Left colon (tissue), 2 donors: ENCODE data around the gene BTBD7. TPM values are rescaled to one million over a fixed set of nuclear protein-coding genes. Genes with fewer than 3 reads are reported as not detected.

Experiments
- ATAC-seq: fragments of 200-7000 bp; cut with Tn5 transposase; one replicate; pipeline ENCODE4 v1.9.1; 2020; ENCODE audit warnings: mild to moderate bottlenecking, moderate library complexity
- DNase-seq, 2 donors: peaks; one replicate each; pipeline ENCODE4 v3.0.0-alpha.2; 2020
- intact Hi-C, 2 donors: fragments of 100-400 bp; cut with DNase I in 1 of 2; cut with micrococcal nuclease in 1 of 2; formaldehyde crosslinking; loops; one replicate each; pipeline versions ENCODE4 v1.11.2 to v1.14.0; 2022; cut with DNase I, micrococcal nuclease
- total RNA-seq, 2 donors: library from RNA; stranded (reverse); fragmentation: NEBNext Ultra II Directional; extraction: Animal tissue kit (Norgen Biotek cat#: 25700); gene quantifications; one replicate each; pipeline ENCODE4 v1.2.1, GENCODE V29; 2021
- donor health status: DM: no; HTN: no; CAD: no.
- donor health status: DM: yes; HTN: yes; CAD: no.

BTBD7 gene
- total RNA-seq, 2 donors from 2014 or later = 37.1 to 41.5 TPM

DNA sequence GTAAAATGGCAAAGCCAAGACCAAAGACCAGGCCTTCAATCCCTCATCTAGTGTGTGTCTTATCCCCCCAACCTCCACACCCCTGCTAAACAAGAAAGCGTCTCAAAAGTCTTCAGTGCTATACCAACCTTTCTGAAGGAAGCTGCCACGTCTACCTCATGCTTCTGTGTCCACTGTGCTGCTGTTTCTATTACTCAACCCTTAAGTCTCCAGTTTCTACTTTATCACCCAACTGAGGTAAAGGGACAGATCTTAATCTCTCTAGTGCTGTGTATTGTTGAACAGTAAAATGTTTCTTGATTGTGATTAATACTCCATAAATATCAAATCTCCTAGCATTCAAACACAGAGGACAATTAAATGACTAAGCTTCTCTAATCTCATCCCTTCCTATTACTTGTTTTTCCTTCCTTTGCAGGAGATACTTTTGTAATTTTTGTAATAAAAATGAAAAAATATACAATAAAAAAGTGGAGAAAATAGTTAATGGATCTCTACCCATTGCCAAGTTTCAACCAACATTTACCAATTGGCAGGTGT is 23.3 kb downstream of the BTBD7 start:
- intact Hi-C loops = no loop called here
- peak; percentile 43 for ATAC-seq
- DNase-seq = no peak

DNA sequence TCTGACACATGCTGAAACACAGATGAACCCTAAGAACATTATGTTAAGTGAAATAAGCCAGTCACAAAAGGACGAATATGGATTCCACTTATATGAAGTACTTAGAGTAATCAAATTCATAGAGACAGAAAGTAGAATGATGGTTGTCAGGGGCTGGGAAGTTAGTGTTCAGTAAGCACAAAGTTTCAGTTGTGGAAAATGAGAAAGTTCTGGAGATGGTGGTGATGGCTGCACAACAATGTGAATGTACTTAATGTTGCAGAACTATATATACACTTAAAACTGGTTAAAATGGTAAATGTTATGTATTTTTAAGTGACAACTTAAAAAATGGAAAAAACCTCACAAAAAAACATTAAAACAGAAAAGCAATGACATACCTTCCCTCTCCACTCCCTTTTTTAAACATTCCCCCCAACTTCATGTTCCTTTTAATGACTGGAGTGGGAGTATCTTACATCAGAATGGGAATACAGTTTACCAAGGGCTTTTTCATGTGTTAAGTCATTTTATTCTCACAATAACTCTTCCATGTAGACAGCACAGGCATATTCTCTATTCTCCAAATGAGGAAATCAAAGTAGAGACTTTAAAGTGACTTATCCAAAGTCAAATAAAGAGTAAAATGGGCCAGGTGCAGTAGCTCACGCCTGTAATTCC is 24.0 kb downstream of the BTBD7 start:
- DNase-seq = no peak
- intact Hi-C loops = no loop called here
- peak; percentile 24 for ATAC-seq

DNA sequence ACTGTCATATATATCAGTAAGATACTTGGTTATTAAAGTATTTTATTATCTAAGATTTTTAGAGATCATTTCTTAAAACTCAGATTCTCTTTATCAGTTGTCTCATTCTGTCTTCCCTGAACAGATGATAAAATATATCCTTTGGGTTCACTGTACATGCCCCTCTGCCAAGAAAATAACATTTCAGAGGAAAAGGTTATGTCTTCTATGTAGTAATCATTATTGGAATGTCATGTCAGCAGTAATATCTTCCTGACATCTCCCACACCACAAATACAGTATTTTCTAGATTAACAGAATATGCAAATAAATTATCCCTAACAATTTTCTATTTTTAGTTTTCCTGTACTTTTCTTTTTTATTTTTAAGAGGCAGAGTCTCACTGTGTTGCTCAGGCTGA is 26.0 kb downstream of the BTBD7 start:
- intact Hi-C loops = no loop called here
- no peak for ATAC-seq

DNA sequence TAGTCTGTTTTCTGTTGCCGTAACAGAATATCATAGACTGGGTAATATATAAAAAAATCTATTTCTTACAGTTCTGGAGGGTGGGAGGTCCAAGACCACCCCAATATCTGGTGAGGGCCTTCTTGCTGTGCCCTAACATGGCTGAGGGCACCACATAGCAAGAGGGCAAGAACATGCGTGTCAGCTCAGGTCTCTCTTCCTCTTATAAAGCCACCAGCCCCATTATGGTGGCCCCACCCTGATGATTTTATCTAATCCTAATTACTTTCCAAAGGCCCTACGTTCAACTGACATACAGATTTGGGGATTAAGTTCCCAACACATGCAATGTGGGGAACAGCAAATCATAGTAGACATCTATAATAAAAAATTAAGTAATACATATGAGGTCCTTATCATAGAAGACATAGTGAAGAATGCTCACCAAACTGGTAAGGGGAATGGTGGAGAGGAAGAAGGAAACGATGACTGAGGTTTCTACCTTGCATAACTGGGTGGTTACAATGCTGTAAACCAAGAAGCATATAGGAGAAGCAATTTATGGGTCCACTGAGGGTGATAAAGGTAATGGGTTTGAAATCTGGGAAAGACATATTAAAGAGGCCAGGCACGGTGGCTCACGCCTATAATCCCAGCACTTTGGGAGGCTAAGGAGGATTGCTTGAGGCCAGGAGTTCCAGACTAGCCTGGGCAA is 27.0 kb downstream of the BTBD7 start:
- peak; percentile 77 for ATAC-seq
- intact Hi-C loops = no loop called here
- no peak for DNase-seq

More for the DNA sequence above, 26.0 kb downstream of the BTBD7 start:
- no peak for DNase-seq

DNA sequence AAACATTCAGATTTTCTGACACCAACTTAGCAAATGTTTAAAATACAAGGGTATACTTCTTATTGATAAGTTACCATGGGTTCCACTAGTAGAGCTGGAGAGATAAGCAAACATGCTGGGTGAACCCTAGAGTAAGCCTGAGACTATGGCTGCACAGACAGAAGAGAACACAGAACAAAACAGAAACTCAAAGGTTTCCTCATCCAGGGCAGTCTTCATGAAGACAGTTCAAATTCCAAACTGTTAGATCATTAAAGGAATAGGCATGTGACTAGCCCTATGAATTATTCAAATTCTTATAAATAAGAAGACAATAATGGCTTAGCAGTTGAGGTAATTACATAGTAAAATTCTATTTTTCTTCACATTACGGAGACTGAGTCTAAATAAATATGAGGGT is 28.1 kb downstream of the BTBD7 start:
- ATAC-seq (peak; percentile 75), DNase-seq (no peak)
- intact Hi-C loops = no loop called here

- DNase-seq (no peak), ATAC-seq (no peak)
- intact Hi-C loops = no loop called here
Measured at GRCh38 chr14:93303659-93304058, 29.2 kb downstream of the BTBD7 start.

- no peak for ATAC-seq
- intact Hi-C loops = no loop called here
Measured at GRCh38 chr14:93302688-93303581, 29.9 kb downstream of the BTBD7 start.

GRCh38 chr14:93301821-93302447 is 30.9 kb downstream of the BTBD7 start:
- DNase-seq = no peak
- ATAC-seq = no peak
- intact Hi-C loops = no loop called here

More at GRCh38 chr14:93302688-93303581, 29.9 kb downstream of the BTBD7 start:
- DNase-seq = no peak

- DNase-seq (no peak), ATAC-seq (no peak)
- intact Hi-C loops = no loop called here
Measured at GRCh38 chr14:93299866-93300265, 33.0 kb downstream of the BTBD7 start.

GRCh38 chr14:93299416-93299815 is 33.4 kb downstream of the BTBD7 start:
- intact Hi-C loops = no loop called here
- ATAC-seq = no peak
- no peak for DNase-seq

- intact Hi-C loops = no loop called here
- DNase-seq (no peak), ATAC-seq (no peak)
Measured at GRCh38 chr14:93295541-93296220, 37.2 kb downstream of the BTBD7 start.

- ATAC-seq = no peak
- no peak for DNase-seq
- intact Hi-C loops = no loop called here
Measured at GRCh38 chr14:93286212-93286890, 46.5 kb downstream of the BTBD7 start.

- ATAC-seq (no peak), DNase-seq (no peak)
- intact Hi-C loops = no loop called here
Measured at GRCh38 chr14:93285044-93285443, 47.8 kb downstream of the BTBD7 start.

- ATAC-seq (no peak), DNase-seq (no peak)
Measured at GRCh38 chr14:93281937-93282336, 50.9 kb downstream of the BTBD7 start.

DNA sequence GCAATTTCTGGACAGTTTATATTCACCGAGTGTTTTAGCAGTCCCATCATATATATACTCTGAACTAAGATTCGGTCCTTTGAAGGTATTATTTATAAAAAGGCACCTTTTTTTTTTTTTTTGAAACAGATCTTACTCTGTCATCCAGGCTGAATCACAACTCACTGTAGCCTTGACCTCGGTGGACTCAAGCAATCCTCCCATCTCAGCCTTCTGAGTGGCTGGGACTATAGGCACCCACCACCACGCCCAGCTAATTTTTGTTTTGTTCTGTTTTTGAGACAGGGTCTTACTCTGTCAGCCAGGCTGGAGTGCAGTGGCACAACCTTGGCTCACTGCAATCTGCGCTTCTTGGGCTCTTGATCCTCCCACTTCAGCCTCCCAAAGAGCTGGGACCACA is 52.1 kb downstream of the BTBD7 start:
- no peak for DNase-seq
- no peak for ATAC-seq
- intact Hi-C loops = no loop called here

More at GRCh38 chr14:93281937-93282336, 50.9 kb downstream of the BTBD7 start:
- intact Hi-C loops = no loop called here

DNA sequence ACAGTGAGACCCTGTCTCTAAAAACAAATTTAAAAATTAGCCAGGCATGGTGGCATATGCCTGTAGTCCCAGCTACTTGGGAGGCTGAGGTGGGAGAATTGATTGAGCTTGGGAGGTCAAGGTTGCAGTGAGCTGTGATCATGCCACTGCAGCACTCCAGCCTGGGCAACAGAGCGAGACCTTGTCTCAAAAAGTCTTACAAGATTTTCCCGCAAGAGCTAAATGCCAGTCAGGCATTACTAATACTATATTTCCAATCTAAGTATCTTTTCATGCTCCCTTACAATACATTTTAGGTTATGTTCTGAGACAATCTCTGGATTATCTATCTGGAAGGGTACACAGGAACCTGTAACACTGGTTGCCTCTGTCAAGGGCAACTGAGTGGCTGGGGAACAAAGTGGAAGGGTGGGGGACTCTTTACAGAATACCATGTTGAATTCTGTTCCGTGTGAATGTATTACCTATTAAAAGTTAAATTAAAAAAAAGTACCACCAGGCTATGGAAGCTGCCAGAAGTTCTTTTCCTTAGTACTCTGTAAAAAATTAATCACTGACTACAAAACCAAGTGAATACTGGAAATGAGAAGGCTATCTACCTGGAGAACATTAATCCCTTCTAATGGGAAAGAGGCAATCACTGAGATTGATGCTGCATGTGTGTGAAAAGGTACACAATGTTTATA is 56.7 kb downstream of the BTBD7 start:
- DNase-seq (no peak), ATAC-seq (no peak)
- intact Hi-C loops = no loop called here

DNA sequence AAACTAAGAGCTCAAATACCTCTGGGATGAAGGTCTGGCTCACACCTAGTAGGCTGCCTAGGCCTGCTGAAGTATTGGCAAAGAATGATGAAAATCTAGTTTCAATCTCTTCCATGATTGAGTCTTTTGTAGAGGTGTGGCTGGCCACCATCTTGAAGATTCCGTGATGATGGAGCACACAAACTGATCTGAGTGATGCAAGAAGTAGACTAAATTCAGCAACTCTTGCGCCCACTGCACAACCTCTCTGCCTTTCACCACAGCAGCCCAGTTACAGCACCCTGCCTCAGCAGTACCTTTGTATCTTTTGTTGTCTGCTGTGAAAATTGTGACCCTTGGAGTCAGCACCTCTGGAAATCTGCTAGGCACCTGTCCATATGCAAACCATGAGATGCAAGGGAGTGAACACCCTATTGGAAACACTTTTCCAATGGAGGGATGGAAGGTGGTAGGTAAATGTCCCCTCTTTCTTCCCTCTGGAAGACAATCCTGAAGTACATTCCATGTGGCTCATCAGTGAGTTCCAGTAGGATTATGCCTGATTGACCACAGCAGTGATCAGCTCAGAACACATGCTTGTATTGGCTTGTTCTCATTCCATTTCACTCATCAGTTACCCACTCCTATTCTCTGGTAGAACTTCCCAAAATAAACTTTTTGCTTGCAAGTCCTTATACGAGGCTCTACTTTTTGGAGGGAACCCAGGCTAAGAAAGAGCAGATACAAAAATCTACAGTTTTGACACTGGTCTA is 58.6 kb downstream of the BTBD7 start:
- no peak for DNase-seq
- intact Hi-C loops = no loop called here
- ATAC-seq = no peak
